ENCODE measurements around the gene SLAMF7.

DNA sequence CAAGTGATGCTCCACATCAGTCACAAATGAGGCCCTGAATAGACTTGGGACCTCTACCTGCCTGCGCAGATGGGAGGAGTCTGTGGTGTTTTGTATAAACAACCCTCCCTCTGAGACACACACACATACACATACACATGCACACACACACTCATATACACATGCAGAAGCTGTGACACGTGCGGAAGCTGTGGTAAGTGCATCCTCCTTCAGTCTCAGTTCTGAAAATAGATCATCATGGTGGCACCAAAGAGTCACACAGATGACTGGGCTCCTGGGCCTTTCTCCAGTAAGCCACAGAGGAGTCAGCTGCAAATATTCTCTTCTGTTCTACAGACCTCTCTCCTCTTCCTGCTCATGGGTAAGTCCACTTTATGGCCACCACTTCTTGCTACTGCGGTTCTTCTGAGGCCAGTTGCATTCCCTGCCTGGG lies 56.9 kb downstream of the SLAMF7 start, which contains the start of gene LY9:
- TF ChIP-seq, protein P1, sequence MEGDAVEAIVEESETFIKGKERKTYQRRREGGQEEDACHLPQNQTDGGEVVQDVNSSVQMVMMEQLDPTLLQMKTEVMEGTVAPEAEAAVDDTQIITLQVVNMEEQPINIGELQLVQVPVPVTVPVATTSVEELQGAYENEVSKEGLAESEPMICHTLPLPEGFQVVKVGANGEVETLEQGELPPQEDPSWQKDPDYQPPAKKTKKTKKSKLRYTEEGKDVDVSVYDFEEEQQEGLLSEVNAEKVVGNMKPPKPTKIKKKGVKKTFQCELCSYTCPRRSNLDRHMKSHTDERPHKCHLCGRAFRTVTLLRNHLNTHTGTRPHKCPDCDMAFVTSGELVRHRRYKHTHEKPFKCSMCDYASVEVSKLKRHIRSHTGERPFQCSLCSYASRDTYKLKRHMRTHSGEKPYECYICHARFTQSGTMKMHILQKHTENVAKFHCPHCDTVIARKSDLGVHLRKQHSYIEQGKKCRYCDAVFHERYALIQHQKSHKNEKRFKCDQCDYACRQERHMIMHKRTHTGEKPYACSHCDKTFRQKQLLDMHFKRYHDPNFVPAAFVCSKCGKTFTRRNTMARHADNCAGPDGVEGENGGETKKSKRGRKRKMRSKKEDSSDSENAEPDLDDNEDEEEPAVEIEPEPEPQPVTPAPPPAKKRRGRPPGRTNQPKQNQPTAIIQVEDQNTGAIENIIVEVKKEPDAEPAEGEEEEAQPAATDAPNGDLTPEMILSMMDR (IDR thresholded peaks at IDR 0.05): no peak
- no peak for TF ChIP-seq POLR2A (IDR thresholded peaks at IDR 0.05)

Data from heart left ventricle (tissue), 13 donors.